Measurements from ENCODE around the gene GZMB.

DNA sequence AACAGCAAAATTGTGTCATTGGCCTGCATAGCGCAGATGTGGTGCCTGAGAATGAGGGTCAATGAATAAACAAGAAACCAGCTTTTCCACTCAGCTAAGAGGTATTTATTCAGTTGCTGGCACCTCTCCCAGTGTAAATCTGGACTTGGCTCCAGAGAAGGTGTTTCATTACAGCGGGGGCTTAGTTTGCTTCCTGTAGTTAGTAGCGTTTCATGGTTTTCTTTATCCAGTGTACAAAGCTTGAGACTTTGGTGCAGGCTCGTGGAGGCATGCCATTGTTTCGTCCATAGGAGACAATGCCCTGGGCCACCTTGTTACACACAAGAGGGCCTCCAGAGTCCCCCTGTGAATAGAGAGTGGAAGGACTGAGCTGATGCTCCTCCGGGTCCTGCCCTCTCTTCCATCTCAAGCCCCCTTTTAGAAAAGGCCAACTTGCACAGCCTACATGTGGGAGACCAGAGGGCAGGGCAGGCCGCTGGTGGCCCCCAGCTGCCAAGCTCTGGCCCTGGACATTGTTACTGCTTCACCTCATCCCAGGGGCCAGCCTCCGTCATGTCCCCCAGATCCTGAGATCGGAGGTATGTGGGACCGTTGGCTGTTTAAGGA is 3.0 kb downstream of the GZMB start:
- no peak for TF ChIP-seq EZH2phosphoT487 (IDR thresholded peaks at IDR 0.05; ENCODE audit: borderline replicate concordance, low read depth, low read length)
- TF ChIP-seq, protein P1, sequence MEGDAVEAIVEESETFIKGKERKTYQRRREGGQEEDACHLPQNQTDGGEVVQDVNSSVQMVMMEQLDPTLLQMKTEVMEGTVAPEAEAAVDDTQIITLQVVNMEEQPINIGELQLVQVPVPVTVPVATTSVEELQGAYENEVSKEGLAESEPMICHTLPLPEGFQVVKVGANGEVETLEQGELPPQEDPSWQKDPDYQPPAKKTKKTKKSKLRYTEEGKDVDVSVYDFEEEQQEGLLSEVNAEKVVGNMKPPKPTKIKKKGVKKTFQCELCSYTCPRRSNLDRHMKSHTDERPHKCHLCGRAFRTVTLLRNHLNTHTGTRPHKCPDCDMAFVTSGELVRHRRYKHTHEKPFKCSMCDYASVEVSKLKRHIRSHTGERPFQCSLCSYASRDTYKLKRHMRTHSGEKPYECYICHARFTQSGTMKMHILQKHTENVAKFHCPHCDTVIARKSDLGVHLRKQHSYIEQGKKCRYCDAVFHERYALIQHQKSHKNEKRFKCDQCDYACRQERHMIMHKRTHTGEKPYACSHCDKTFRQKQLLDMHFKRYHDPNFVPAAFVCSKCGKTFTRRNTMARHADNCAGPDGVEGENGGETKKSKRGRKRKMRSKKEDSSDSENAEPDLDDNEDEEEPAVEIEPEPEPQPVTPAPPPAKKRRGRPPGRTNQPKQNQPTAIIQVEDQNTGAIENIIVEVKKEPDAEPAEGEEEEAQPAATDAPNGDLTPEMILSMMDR (conservative IDR thresholded peaks at IDR 0.05; ENCODE audit: low read length), result no peak

Measured in OCI-LY7 (cell line).